ENCODE results near the gene PPID.

Gene PPID

DNA sequence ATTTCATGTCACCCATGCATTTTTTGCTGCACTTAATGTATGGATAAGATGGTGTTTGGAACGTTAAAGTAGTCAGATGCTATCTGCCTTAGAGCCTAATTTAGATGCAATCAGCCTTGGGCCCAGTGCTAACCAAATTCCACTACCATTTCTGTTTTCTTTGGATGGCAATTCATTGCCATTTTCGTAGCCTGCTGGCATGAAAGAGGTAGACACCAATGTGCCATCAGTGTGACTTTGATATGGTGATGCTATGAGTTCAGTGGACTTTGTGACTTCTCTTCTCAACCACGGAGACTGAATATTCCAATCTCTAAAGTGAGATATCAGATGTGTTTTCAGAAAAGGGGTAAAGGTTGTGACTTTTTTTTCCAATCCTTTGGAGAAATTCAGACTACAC is 49.6 kb downstream of the PPID start:
- TF ChIP-seq, protein P1, sequence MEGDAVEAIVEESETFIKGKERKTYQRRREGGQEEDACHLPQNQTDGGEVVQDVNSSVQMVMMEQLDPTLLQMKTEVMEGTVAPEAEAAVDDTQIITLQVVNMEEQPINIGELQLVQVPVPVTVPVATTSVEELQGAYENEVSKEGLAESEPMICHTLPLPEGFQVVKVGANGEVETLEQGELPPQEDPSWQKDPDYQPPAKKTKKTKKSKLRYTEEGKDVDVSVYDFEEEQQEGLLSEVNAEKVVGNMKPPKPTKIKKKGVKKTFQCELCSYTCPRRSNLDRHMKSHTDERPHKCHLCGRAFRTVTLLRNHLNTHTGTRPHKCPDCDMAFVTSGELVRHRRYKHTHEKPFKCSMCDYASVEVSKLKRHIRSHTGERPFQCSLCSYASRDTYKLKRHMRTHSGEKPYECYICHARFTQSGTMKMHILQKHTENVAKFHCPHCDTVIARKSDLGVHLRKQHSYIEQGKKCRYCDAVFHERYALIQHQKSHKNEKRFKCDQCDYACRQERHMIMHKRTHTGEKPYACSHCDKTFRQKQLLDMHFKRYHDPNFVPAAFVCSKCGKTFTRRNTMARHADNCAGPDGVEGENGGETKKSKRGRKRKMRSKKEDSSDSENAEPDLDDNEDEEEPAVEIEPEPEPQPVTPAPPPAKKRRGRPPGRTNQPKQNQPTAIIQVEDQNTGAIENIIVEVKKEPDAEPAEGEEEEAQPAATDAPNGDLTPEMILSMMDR (IDR thresholded peaks at IDR 0.05; ENCODE audit: extremely low read depth, missing control alignments), result no peak
- DNase-seq (ENCODE audit: low spot score), result no peak

DNA sequence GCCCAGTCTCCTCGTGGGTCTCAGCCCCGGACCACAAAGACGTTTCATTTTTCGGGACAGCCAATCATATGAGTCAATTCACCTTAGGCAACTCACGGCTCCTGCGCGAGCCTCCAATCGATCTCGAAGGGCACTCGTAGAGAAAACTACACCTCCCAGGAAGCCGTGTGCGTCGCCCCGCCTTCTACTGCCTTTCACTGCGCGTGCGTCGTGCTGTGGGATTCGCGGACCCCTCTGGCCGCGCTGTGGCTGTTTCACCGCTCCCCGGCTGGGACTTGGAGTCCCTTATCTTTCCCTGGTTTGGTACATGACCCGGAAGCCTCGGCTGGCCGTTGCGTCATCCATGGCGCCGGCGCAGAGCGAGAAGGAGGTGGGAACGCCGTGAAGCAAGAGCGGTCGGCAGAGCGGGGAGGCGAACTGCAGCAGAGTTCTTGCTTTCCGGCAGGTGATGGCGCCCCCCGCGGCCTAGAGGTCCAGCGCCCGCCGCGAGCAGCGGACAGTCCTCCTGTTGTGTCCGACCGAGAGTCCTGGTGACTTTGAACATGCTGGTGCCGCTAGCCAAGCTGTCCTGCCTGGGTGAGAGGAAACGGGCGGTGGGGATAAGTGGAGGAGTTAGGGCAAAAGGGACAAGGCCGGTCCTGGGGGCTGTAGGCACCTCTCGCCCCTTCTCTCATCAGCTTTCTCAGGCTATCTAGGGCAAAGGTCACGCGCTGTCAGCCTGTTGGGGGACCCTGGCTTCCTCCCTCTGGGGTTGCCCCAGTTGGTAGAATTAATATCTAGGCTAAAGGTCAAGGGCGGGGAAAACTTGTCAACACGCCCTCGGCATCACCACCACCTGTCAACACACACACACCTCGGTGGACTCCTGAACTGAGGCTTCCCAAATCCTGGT is 51.0 kb downstream of the PPID start, which contains the start of gene ETFDH:
TSS of gene ETFDH (plus strand) at position 382 of the 892 bp plus-strand sequence. CDS start at position 543, 161 bp downstream.
- peak; percentile 94 for DNase-seq (ENCODE audit: low spot score)
- TF ChIP-seq, protein P1 (IDR thresholded peaks at IDR 0.05; ENCODE audit: extremely low read depth, missing control alignments), result peak; percentile 51

DNA sequence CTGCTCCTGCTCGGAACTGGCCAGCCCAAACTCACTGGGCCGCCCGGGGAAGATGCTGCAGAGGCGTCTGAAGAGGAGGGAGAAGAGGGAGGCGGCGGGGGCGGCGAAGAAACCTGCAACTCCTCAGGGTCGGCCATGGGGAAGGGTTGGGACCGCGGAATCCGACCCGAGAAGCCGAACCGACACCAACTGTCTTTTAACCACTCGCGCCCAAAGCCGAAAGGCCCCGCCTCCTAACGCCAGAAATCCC is 51.6 kb downstream of the PPID start, which contains the start of gene C4orf46:
TSS of gene C4orf46 (minus strand) at position 223 of the 250 bp plus-strand sequence. CDS start at position 137, 86 bp downstream.
- no peak for DNase-seq (ENCODE audit: low spot score)
- TF ChIP-seq, protein P1 (IDR thresholded peaks at IDR 0.05; ENCODE audit: extremely low read depth, missing control alignments), result no peak

DNA sequence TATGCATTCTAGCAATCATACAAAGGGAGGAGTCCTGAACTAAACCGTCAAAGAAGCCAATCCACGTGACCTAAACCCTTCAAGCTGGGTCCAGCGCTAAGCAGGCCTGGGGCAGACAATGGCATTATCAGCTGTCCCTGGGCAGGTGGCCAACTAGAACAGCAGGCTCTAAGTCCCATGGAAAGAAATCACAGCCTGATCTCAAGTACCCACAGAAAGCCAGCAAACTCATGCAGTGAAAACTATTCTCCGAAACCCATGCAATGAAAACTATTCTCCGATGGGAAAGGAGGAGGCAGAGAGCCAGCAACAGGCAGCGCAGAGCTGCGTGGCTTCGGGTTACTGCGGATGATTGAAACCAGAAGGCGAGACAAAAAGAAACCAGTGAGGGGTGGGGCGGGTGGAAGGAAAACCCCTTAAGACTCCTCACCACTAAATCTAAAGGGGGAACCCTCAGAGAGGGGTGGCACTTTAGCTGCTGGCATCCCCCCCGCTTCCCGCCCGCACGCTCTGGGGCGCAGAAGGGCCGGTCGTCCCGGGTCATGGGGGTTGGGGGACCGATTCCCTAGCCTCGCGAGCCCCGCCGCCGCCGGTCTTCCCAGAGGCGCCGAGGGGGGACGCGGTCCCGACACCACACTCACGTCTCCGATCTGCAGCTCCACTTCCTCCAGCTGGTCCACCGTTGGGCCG is 52.1 kb downstream of the PPID start:
- TF ChIP-seq, protein P1 (IDR thresholded peaks at IDR 0.05; ENCODE audit: extremely low read depth, missing control alignments), result no peak

DNA sequence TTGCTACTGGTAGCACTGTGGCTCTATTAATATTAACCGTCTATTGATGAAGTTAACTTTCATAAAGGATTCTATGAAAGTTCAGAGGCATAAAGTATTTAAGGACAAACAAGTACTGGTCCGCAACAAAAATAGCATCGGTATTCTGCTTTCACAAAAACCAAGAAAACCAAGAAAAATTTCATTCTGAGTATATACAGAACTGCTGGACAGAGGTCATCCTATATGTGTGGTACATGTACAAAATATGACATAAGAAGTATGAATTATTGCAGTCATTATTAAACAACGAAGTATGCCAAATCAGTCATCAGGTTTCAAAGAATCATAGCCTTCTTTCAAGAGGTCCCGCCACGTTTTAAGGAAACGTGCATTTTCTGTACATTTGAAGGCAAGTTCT is 53.9 kb downstream of the PPID start:
- TF ChIP-seq, protein P1 (IDR thresholded peaks at IDR 0.05; ENCODE audit: extremely low read depth, missing control alignments), result no peak
- DNase-seq (ENCODE audit: low spot score), result no peak

More for the DNA sequence above, 52.1 kb downstream of the PPID start:
- peak; percentile 72 for DNase-seq (ENCODE audit: low spot score)

DNA sequence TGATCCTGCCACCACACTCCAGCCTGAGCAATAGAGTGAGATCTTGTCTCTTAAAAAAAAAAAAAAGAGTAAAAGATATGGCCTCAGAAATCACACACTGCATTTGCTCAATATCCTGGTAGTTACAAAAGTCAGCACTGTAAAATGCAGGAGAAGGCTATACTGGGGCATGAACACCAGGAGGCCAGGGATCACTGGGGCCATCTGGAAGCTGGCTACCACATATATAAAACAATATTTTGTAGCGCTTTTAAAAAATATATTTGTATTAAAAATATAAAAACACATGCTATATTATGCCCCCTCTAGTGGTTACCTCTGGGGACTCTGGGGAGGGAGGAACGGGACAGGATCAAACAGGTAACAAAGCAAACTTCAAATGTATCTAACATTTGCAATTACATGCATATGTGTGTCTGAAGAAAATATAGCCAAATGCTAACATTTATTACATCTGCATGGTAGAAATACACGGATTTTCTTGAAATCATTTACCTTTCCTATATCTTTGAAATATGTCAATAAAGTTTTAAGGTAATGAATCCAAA is 55.5 kb downstream of the PPID start:
- TF ChIP-seq, protein P1 (IDR thresholded peaks at IDR 0.05; ENCODE audit: extremely low read depth, missing control alignments), result no peak
- DNase-seq (ENCODE audit: low spot score), result peak; percentile 36

DNA sequence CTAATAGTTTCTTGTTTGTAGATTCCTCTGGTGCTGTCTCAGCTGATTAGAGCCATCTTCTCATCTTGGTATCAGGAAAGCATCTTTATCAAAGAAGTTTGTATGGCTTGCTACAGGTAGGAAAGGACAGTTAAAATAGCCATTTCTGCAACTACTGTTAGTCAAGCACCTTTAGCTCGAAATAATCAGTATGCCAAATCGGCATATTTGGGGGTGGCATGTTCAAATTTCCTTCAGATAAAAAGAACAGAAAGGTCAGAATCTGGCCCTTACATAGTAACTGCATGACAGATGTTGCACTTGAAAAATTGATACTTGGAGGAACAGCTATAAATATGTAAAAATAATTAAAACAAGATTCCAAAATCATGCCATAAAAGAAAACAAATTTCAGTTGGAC is 56.3 kb downstream of the PPID start:
- TF ChIP-seq, protein P1 (IDR thresholded peaks at IDR 0.05; ENCODE audit: extremely low read depth, missing control alignments), result no peak
- no peak for DNase-seq (ENCODE audit: low spot score)

All from GM20000 (cell line).